CD1c-positive myeloid dendritic cell (primary cell): ENCODE data around the gene ATP5MG.
"Not testable (repeated sequence)": the region's sequence is repeated elsewhere in the genome, so short reads cannot be mapped to it uniquely, and the experiment has no call there.

Experiments used
- DNase-seq: peaks from one replicate; pipeline ENCODE4 v3.0.0-alpha.2; 2016; ENCODE audit errors: extremely low spot score

Gene ATP5MG

GRCh38 chr11:118401151-118401879, at the start of gene ATP5MG:
TSS of gene ATP5MG (plus strand) at chr11:118401606. CDS start at chr11:118401666, 60 bp downstream.
- DNase-seq: peak; percentile 97

- peak; percentile 69 for DNase-seq
Observed at GRCh38 chr11:118353084-118353710, 48.2 kb upstream of the ATP5MG start.

GRCh38 chr11:118358071-118358470, 43.3 kb upstream of the ATP5MG start:
- no peak for DNase-seq

GRCh38 chr11:118359295-118359958, 42.0 kb upstream of the ATP5MG start, which contains the start of gene UBE4A:
TSS of gene UBE4A (plus strand) at chr11:118359600. CDS start at chr11:118365081, 5,481 bp downstream.
- peak; percentile 97 for DNase-seq

GRCh38 chr11:118364956-118365615, 36.3 kb upstream of the ATP5MG start:
- no peak for DNase-seq

- DNase-seq: no peak
Observed at GRCh38 chr11:118366287-118366686, 35.1 kb upstream of the ATP5MG start.

- DNase-seq: no peak
Observed at GRCh38 chr11:118370774-118371173, 30.6 kb upstream of the ATP5MG start.

GRCh38 chr11:118373263-118373662, 28.1 kb upstream of the ATP5MG start:
- no peak for DNase-seq

GRCh38 chr11:118373871-118374270, 27.5 kb upstream of the ATP5MG start:
- no peak for DNase-seq

- DNase-seq: no peak
Observed at GRCh38 chr11:118374729-118375128, 26.7 kb upstream of the ATP5MG start.

GRCh38 chr11:118375978-118376377, 25.4 kb upstream of the ATP5MG start:
- DNase-seq: no peak

- no peak for DNase-seq
Observed at GRCh38 chr11:118379497-118379896, 21.9 kb upstream of the ATP5MG start.

- no peak for DNase-seq
Observed at GRCh38 chr11:118380571-118380970, 20.8 kb upstream of the ATP5MG start.

- no peak for DNase-seq
Observed at GRCh38 chr11:118382954-118383353, 18.5 kb upstream of the ATP5MG start.

- no peak for DNase-seq
Observed at GRCh38 chr11:118383657-118384056, 17.7 kb upstream of the ATP5MG start.

- no peak for DNase-seq
Observed at GRCh38 chr11:118396097-118396501, 5.3 kb upstream of the ATP5MG start.

GRCh38 chr11:118397448-118397847, 4.0 kb upstream of the ATP5MG start:
- no peak for DNase-seq

GRCh38 chr11:118398791-118399559, 2.4 kb upstream of the ATP5MG start:
- peak; percentile 47 for DNase-seq

- peak; percentile 44 for DNase-seq
Observed at GRCh38 chr11:118401880-118402590, 629 bp downstream of the ATP5MG start.

- not testable (repeated sequence) for DNase-seq
Observed at GRCh38 chr11:118402594-118402993, 1.2 kb downstream of the ATP5MG start.
